Ishikawa (cell line): ENCODE measurements around the gene MED13L.

Source experiments
- CEBPB ChIP-seq: IDR thresholded peaks from 2 replicates; pipeline ENCODE4 v1.6.1; 2012
- CREB1 ChIP-seq: IDR thresholded peaks from 2 replicates; pipeline ENCODE4 v1.6.1; 2012; ENCODE audit warnings: low read depth
- EGR1 ChIP-seq: IDR thresholded peaks from 2 replicates; pipeline ENCODE4 v1.6.1; 2012
- EP300 ChIP-seq: IDR thresholded peaks from 2 replicates; pipeline ENCODE4 v1.6.1; 2012; ENCODE audit warnings: borderline replicate concordance
- FOXM1 ChIP-seq: IDR thresholded peaks from 2 replicates; pipeline ENCODE4 v1.6.1; 2012; ENCODE audit warnings: low read depth, borderline replicate concordance
- NFIC ChIP-seq: IDR thresholded peaks from 2 replicates; pipeline ENCODE4 v1.6.1; 2012
- RAD21 ChIP-seq: IDR thresholded peaks from 2 replicates; pipeline ENCODE4 v1.6.1; 2012; ENCODE audit warnings: low read depth
- TAF1 ChIP-seq: IDR thresholded peaks from 2 replicates; pipeline ENCODE4 v1.6.1; 2012; ENCODE audit warnings: low read depth, mild to moderate bottlenecking
- TCF12 ChIP-seq: IDR thresholded peaks from 2 replicates; pipeline ENCODE4 v1.6.1; 2012; ENCODE audit warnings: low read depth
- TEAD4 ChIP-seq: IDR thresholded peaks from 2 replicates; pipeline ENCODE4 v1.6.1; 2012
- YY1 ChIP-seq: IDR thresholded peaks from 2 replicates; pipeline ENCODE4 v1.6.1; 2012; ENCODE audit warnings: low read depth
- ZBTB7A ChIP-seq: IDR thresholded peaks from 2 replicates; pipeline ENCODE4 v1.6.1; 2012; ENCODE audit warnings: low read depth
- TF ChIP-seq, protein P1 (sequence below): IDR thresholded peaks from 2 replicates; pipeline ENCODE4 v1.6.1; 2012
- TF ChIP-seq, protein P2 (sequence below): IDR thresholded peaks from 2 replicates; pipeline ENCODE4 v1.6.1; 2012
- TF ChIP-seq, protein P3 (sequence below): IDR thresholded peaks from 2 replicates; pipeline ENCODE4 v1.6.1; 2012; ENCODE audit warnings: low read depth, mild to moderate bottlenecking

MED13L gene

DNA sequence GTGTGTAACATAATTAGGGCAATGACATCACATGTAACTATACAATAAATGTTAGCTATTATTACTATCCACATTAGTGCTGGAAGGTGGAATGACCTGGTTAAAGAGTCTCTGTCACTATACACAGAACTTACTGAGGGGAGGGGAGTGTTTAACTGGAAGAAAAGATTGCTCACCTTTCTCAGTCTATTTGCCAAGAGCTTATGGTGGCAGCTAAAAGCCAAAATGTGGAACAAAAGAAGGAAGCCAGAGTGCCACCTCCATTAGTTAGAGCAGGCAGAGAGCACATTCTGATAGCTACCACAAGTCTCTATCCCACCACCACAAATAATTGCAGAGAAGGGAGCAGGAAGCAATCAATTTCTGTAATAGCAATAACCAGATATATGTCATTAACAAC is 124.4 kb downstream of the MED13L start:
- TF ChIP-seq NFIC, result no peak
- TF ChIP-seq RAD21, result no peak
- TF ChIP-seq, protein P1, sequence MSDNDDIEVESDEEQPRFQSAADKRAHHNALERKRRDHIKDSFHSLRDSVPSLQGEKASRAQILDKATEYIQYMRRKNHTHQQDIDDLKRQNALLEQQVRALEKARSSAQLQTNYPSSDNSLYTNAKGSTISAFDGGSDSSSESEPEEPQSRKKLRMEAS, result no peak
- no peak for TF ChIP-seq TCF12
- TF ChIP-seq ZBTB7A, result no peak
- no peak for TF ChIP-seq EP300
- no peak for TF ChIP-seq CEBPB
- TF ChIP-seq TAF1, result no peak
- TF ChIP-seq YY1, result no peak
- TF ChIP-seq EGR1, result no peak
- TF ChIP-seq, protein P2, sequence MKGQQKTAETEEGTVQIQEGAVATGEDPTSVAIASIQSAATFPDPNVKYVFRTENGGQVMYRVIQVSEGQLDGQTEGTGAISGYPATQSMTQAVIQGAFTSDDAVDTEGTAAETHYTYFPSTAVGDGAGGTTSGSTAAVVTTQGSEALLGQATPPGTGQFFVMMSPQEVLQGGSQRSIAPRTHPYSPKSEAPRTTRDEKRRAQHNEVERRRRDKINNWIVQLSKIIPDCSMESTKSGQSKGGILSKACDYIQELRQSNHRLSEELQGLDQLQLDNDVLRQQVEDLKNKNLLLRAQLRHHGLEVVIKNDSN, result no peak
- no peak for TF ChIP-seq FOXM1
- no peak for TF ChIP-seq TEAD4
- no peak for TF ChIP-seq CREB1
- TF ChIP-seq, protein P3, sequence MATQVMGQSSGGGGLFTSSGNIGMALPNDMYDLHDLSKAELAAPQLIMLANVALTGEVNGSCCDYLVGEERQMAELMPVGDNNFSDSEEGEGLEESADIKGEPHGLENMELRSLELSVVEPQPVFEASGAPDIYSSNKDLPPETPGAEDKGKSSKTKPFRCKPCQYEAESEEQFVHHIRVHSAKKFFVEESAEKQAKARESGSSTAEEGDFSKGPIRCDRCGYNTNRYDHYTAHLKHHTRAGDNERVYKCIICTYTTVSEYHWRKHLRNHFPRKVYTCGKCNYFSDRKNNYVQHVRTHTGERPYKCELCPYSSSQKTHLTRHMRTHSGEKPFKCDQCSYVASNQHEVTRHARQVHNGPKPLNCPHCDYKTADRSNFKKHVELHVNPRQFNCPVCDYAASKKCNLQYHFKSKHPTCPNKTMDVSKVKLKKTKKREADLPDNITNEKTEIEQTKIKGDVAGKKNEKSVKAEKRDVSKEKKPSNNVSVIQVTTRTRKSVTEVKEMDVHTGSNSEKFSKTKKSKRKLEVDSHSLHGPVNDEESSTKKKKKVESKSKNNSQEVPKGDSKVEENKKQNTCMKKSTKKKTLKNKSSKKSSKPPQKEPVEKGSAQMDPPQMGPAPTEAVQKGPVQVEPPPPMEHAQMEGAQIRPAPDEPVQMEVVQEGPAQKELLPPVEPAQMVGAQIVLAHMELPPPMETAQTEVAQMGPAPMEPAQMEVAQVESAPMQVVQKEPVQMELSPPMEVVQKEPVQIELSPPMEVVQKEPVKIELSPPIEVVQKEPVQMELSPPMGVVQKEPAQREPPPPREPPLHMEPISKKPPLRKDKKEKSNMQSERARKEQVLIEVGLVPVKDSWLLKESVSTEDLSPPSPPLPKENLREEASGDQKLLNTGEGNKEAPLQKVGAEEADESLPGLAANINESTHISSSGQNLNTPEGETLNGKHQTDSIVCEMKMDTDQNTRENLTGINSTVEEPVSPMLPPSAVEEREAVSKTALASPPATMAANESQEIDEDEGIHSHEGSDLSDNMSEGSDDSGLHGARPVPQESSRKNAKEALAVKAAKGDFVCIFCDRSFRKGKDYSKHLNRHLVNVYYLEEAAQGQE, result no peak

DNA sequence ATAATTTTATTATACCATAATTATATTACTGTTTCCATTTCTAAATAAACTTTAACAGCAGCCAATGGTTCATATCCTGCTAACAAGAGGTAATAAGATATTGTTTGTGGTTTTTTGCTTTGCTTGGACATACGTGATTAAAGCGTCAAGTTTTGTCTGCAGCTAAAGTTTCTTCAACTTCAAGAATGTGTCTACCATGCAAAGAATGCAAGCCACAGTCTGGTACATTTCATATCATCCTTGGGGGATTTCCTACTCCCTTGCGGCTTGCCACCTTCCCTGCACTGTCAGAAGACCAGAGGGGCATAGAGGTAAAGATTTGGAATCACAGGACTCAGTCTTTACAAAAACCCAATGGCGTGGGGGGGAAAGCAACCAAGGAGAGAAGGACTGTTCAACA is 125.2 kb downstream of the MED13L start:
- TF ChIP-seq TCF12 (no peak), TEAD4 (no peak), NFIC (no peak), EGR1 (no peak), CEBPB (no peak), FOXM1 (no peak), RAD21 (no peak), CREB1 (no peak), YY1 (no peak), TAF1 (no peak), ZBTB7A (no peak), EP300 (no peak)
- TF ChIP-seq, protein P3, result no peak
- TF ChIP-seq, protein P1, result no peak
- TF ChIP-seq, protein P2, result no peak

DNA sequence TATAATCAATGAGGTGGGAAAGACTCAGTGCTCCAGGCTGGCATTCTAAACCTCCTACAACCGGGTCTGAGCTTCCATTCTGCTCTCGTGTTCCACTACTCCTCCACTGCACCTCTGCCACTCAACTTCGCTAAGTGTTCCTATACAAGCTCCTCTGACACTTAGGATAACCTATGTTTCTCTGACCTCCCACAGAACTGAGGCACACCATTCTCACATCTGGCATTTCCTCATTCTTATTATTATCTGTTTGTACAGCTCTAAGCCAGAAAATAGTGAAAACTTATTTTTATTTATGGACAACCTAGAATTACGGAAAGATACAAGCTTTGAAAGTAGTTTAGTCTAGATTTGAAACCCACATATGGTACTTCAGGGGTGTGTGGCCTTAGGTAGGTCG is 127.0 kb downstream of the MED13L start:
- no peak for TF ChIP-seq CREB1

DNA sequence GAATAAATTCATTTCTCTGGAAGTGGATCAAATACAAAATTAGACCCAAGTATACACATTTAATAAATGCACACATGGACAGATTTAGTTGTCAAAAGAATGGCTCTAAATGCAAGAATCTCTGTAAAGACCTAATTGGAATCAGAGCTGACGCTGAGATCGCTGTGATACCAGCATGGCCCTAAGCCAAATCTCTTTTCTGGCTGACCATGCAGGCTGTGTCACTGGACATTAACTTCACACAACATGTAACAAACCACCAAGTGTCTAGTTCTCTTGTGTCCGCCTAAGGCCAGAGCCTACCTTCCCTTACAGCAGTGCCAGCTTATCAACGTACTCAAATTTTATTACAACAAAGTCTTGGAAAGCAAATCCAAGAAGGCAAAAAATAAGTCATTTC is 127.5 kb downstream of the MED13L start:
- TF ChIP-seq CREB1 (no peak), TEAD4 (no peak), CEBPB (no peak), TCF12 (no peak), TAF1 (no peak), NFIC (no peak), RAD21 (no peak), YY1 (no peak), FOXM1 (no peak)
- TF ChIP-seq, protein P1, result no peak
- TF ChIP-seq, protein P2, result no peak
- TF ChIP-seq, protein P3, result no peak
